Skin epidermis (tissue), 12 donors: ENCODE results near the gene METTL23.
"Not testable (repeated sequence)": the region's sequence is repeated elsewhere in the genome, so short reads cannot be mapped to it uniquely, and the experiment has no call there.

Experiments used
- H3K27ac ChIP-seq, 21 experiments: fragments of 200-600 bp; sonication (generic) in 11 of 21; one replicate each; pipeline ENCODE4 v1.5.0; 2020; ENCODE audit warnings: mild to moderate bottlenecking in 3 of 21, inconsistent platforms in 2 of 21, moderate library complexity in 2 of 21
- H3K4me3 ChIP-seq, 7 experiments: fragments of 200-600 bp; sonication (generic) in 2 of 7; one replicate each; pipeline ENCODE4 v1.5.0; 2020; ENCODE audit warnings: inconsistent platforms in 2 of 7, mild to moderate bottlenecking in 2 of 7, moderate library complexity in 1 of 7

METTL23 gene

GRCh38 chr17:76709951-76710862, 16.4 kb upstream of the METTL23 start:
- Histone ChIP-seq H3K4me3 (peak overlapping the region; percentile 52 to 65 (median 57)), H3K27ac (peak overlapping the region in 20 of 21 experiments; percentile 65 to 95 (median 80))

DNA sequence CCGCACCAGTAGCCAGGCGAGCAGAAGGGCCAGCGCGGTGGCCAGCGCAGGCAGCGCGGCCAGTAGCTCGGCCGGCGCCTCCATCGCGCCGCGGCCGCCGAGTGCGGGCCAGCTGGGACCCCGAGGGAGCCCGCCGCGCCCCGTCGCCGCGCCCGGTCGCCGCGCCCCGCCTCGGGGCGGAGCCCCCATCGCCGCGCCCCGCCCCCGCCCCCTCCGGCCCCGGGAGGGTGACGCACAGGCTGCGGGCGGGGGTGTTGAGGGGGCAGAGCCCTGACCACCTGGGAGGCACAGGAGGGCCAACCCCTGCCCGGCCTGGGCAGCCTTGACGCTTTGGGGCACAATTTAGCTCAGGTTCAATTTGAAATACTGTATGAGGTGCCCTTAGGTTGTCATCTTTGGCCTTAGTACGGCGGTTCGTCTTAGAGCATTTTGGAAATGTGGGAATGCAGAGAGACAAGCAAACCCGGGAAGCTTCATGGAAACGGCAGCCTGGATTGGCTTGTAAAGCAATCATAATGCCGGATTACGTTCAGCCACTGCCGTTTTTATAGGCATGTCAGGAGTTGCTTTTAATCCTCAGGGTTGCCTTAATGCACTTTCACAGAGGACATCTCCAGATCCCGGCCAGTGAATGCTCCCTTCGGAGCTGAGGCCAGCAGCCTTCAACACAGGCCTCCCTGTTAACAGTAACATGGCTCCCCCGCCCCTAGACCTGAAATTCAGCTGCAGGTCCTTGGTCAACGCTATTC, 15.6 kb upstream of the METTL23 start, which contains the start of gene MXRA7:
Gene MXRA7 (minus strand): TSS at position 103 of the 749 bp plus-strand sequence. CDS start 19 bp downstream, at position 84.
- Histone ChIP-seq H3K27ac (peak within 1 kb of the TSS in 20 of 21 experiments; percentile 65 to 95 (median 80)), H3K4me3 (peak within 1 kb of the TSS; percentile 52 to 65 (median 57))

DNA sequence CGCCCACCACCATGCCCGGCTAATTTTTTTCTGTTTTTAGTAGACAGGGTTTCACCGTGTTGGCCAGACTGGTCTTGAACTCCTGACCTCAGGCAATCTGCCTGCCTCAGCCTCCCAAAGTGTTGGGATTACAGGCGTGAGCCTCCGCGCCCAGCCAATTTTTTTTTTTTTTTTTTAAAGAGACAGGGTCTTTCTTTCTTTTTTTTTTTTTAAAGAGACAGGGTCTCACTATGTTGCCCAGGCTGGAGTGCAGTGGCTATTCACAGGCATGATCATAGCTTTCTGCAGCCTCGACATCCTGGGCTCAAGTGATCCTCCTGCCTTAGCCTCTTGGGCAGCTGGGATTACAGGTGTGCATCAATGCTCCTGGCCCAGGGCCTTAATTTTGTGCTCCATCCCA, 14.3 kb upstream of the METTL23 start:
- not testable (repeated sequence) for H3K4me3 ChIP-seq, H3K27ac ChIP-seq

DNA sequence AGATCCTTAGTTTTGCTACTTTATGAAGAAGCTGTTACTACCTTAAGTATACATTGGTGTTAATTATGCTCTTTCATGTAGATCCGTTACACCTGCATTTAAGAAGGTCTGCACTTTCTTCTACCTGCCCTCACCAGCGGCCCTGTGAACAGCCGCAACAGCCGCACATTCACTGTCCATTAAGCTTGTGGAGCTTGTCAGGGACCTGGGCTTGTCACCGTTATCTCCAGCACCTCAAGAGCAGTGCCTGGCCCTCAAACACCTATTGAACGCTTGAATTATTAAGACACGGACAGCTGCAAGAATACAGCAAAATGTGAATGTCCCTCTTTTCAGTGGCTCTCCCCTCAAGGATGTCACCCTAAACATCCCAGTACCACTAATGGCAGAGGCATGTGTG, 12.9 kb upstream of the METTL23 start:
- H3K27ac ChIP-seq, result no peak overlapping the region

GRCh38 chr17:76714336-76714735, 12.3 kb upstream of the METTL23 start:
- H3K4me3 ChIP-seq, result no peak overlapping the region
- H3K27ac ChIP-seq, result peak overlapping the region in 4 of 21 experiments; percentile 6 to 70 (median 17)

More for the DNA sequence above, 12.9 kb upstream of the METTL23 start:
- H3K4me3 ChIP-seq, result no peak overlapping the region

DNA sequence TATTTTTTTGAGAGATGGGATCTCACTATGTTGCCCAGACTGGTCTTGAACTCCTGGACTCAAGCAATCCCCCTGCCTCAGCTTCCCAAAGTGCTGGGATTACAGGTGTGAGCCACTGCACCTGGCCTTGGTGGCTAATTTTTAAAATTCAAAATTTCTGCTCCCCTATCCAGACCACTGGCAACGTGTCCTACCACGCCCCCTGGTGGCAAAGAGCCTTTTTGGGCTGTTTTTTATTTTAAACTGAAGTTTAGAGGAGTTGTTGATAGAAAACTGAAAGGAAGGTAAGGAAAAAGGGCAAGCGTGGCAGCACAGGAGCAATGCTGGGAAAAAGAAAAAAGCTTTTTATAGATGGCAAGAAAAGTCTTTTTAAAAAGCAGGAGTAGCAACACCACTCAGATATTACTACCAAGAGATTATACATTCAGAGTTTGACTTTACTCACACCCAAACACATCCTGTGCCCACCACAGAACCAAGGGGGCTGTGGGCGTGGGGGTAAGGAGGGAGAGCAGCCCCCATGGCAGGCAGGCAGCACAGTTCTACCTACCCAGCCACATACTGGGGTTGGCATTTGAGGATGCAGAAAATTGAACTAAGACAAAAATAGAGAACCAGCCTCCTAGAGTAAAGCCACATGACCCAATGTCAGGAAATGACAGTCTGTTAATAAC, 11.7 kb upstream of the METTL23 start:
- H3K27ac ChIP-seq, result peak overlapping the region in 15 of 21 experiments; percentile 19 to 81 (median 48)
- H3K4me3 ChIP-seq, result no peak overlapping the region

DNA sequence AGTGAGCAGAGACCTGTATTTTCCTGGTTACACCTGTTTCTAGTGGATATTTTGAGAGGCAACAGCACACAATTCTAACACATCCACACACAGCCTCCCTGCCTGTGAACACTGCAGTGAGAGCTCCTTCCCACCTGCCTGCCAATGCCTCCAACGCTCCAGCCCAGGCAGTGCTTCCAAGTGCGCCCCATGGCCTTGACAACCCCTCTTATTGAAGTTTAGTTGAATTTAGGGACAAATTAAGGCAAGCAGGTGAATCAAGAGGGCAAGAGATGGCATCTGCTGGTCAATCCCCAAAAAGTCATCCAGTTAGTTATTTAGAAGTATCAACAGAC, 11.2 kb upstream of the METTL23 start:
- H3K4me3 ChIP-seq, result no peak overlapping the region
- peak overlapping the region in 17 of 21 experiments; percentile 8 to 81 (median 48) for H3K27ac ChIP-seq

GRCh38 chr17:76716146-76716838, 10.3 kb upstream of the METTL23 start:
- Histone ChIP-seq H3K27ac (peak overlapping the region in 18 of 21 experiments; percentile 1 to 84 (median 60)), H3K4me3 (no peak overlapping the region)

DNA sequence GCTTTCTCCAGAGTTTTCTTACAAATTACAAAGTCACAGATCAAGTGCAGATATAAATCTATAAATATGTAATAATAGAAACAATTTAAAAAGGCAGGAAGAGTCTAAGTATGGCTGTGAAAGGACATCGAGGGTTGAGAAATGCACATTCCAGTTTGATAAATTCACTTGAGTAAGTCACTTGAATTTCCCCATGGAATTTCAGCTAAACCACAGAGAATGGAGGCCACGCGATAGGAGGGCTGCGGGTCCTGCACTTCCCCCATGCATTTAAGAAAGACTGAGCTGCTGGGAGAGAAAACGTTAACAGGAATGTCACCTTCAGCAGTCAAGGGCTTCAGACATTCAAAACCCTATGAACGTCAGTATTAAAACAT, 9.8 kb upstream of the METTL23 start:
- Histone ChIP-seq H3K27ac (peak overlapping the region in 17 of 21 experiments; percentile 2 to 84 (median 62)), H3K4me3 (no peak overlapping the region)

DNA sequence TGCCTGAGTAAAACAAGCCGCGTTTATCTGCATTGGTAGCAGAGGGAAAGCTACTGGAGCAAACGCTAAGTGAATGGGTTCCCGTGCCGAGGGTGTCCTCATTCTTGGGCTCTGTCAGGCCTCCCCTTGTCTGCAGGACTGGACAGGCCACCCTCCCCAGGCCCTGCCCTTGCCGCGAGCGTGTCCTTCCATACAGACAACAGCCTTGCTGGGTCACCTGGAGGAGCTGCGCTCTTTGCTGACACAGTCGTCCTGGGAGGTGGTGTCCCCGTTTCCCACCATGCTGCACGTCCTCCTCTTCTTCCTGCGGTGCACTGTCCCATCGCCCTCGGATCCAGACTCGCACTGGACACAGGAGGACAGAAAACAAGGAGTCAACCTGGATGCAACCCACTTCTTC, 8.1 kb upstream of the METTL23 start:
- Histone ChIP-seq H3K4me3 (no peak overlapping the region), H3K27ac (no peak overlapping the region)

- Histone ChIP-seq H3K27ac (no peak overlapping the region), H3K4me3 (no peak overlapping the region)
Observed at GRCh38 chr17:76720211-76720610, 6.4 kb upstream of the METTL23 start.

GRCh38 chr17:76720941-76721340, 5.7 kb upstream of the METTL23 start:
- Histone ChIP-seq H3K27ac (peak overlapping the region in 1 of 21 experiments; percentile 37), H3K4me3 (no peak overlapping the region)

DNA sequence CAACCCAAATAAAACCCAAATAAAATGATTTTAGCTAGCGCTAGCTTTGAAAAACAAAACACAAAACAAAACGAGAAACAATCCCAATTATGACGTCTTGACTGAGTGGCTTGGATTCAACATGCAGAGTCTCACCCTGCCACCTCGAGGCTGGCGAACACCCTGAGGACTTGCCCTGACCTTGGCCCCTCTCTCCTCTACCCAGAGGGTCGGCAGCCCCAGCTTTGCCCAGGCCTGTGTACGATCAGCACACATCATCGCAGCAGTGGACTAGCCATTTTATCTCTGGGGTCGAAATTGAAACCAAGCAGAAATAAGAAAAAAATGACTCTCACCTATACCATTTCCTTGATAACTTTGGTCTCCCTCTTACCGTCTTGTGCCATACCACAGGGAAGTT, 5.2 kb upstream of the METTL23 start:
- Histone ChIP-seq H3K4me3 (no peak overlapping the region), H3K27ac (no peak overlapping the region)

- no peak overlapping the region for H3K27ac ChIP-seq
Observed at GRCh38 chr17:76722279-76722678, 4.4 kb upstream of the METTL23 start.

DNA sequence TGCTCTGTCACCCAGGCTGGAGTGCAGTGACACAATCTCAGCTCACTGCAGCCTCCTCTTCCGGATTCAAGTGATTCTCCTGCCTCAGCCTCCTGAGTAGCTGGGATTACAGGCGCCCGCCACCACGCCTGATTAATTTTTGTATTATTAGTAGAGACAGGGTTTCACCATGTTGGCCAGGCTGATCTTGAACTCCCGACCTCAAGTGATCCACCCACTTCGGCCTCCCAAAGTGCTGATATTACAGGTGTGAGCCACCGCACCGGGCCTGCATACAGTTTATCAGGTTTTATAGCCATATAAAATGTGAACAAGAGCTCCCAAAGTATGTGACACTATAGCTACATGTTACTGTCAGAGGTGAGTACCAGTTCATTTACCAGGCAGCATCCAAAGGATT, 3.7 kb upstream of the METTL23 start:
- H3K27ac ChIP-seq, H3K4me3 ChIP-seq: not testable (repeated sequence)

More at GRCh38 chr17:76722279-76722678, 4.4 kb upstream of the METTL23 start:
- no peak overlapping the region for H3K4me3 ChIP-seq

GRCh38 chr17:76723812-76724211, 2.8 kb upstream of the METTL23 start:
- Histone ChIP-seq H3K27ac (no peak overlapping the region), H3K4me3 (no peak overlapping the region)

GRCh38 chr17:76725580-76726230, 934 bp upstream of the METTL23 start:
- Histone ChIP-seq H3K27ac (peak overlapping the region; percentile 88 to 99 (median 97)), H3K4me3 (peak overlapping the region; percentile 64 to 100 (median 90))

GRCh38 chr17:76726231-76726775, 336 bp upstream of the METTL23 start, which contains the start of gene JMJD6:
TSS of gene JMJD6 (minus strand) at chr17:76726606. CDS start at chr17:76726475, 131 bp downstream.
- Histone ChIP-seq H3K4me3 (peak within 1 kb of the TSS; percentile 64 to 100 (median 90)), H3K27ac (peak within 1 kb of the TSS; percentile 88 to 99 (median 97))
